Panc1 (cell line): ENCODE data around the gene APBB3. TPM values are rescaled to one million over a fixed set of nuclear protein-coding genes. Genes with fewer than 3 reads are reported as not detected.

Source experiments
- ATAC-seq: fragments of 200-7000 bp; cut with Tn5 transposase; 2 replicates; pipeline ENCODE4 v1.9.1; 2020; ENCODE audit warnings: mild to moderate bottlenecking, moderate library complexity
- BruUV-seq: library from RNA; stranded (reverse); fragments of 400-500 nt; replicated peaks from 2 replicates; lab custom pipeline; 2021; lab: Mats Ljungman, UMichigan
- CTCF ChIA-PET: fragments of 300-600 bp; sonication (Branson Sonifier 250); formaldehyde crosslinking; loops from one replicate; lab custom pipeline; 2022; ENCODE audit warnings: antibody characterized with exemption; lab: Charles Lee
- POLR2A ChIA-PET: fragments of 300-600 bp; sonication (Branson Sonifier 250); formaldehyde crosslinking; loops from one replicate; lab custom pipeline; 2022; ENCODE audit warnings: antibody characterized with exemption; lab: Charles Lee
- DNase-seq: peaks from one replicate; pipeline ENCODE4 v3.0.0-alpha.2; 2010; ENCODE audit warnings: low read depth, low spot score
- H3K27ac ChIP-seq: 2 replicates; pipeline ENCODE4 v1.5.1; 2011; ENCODE audit warnings: mild to moderate bottlenecking, low read length, inconsistent platforms
- H3K27me3 ChIP-seq: fragments of 200-500 bp; sonication (Bioruptor generic); 2 replicates; pipeline ENCODE4 v1.6.0; 2014; ENCODE audit warnings: low read length, inconsistent platforms; ENCODE audit not compliant: control insufficient read depth, insufficient read depth
- H3K36me3 ChIP-seq: fragments of 200-500 bp; sonication (Bioruptor generic); 2 replicates; pipeline ENCODE4 v1.5.1; 2014; ENCODE audit warnings: inconsistent platforms, mild to moderate bottlenecking, low read length, moderate library complexity; ENCODE audit not compliant: control insufficient read depth, insufficient read depth
- H3K4me1 ChIP-seq: 2 replicates; pipeline ENCODE4 v1.5.1; 2011; ENCODE audit warnings: inconsistent platforms, mild to moderate bottlenecking, low read length, moderate library complexity; ENCODE audit not compliant: control insufficient read depth, insufficient read depth
- H3K4me3 ChIP-seq, 2 experiments: 2 replicates each; pipeline ENCODE4 v1.5.1; 2011 to 2012; ENCODE audit warnings: low read depth in 2 of 2, low read length in 2 of 2, mild to moderate bottlenecking in 2 of 2, inconsistent platforms in 1 of 2, moderate library complexity in 1 of 2
- H3K9me3 ChIP-seq: fragments of 200-500 bp; sonication (Bioruptor generic); 2 replicates; pipeline ENCODE4 v1.5.1; 2014; ENCODE audit warnings: low read depth, mild to moderate bottlenecking, inconsistent platforms, low read length, moderate library complexity; ENCODE audit not compliant: control insufficient read depth, insufficient read depth
- POLR2AphosphoS5 ChIP-seq: IDR thresholded peaks from 2 replicates; pipeline ENCODE4 v1.6.1; 2012; ENCODE audit warnings: mild to moderate bottlenecking, low read depth, low read length, moderate library complexity
- SIN3A ChIP-seq: IDR thresholded peaks from 2 replicates; pipeline ENCODE4 v1.6.1; 2012; ENCODE audit warnings: low read depth, mild to moderate bottlenecking, low read length, moderate library complexity, borderline replicate concordance; ENCODE audit not compliant: insufficient read depth
- TCF7L2 ChIP-seq: IDR thresholded peaks from 2 replicates; pipeline ENCODE4 v1.6.1; 2011; ENCODE audit warnings: mild to moderate bottlenecking, low read depth, low read length, inconsistent platforms
- in situ Hi-C: cut with HindIII; loops from 2 replicates; pipeline ENCODE4 v1.10.0; 2016; ENCODE audit warnings: low sequenced_read_pairs, low pct_unique_long_range_greater_than_20kb
- intact Hi-C: fragments of 100-400 bp; cut with micrococcal nuclease; formaldehyde crosslinking; loops from one replicate; pipeline ENCODE4 v1.10.0; 2022; ENCODE audit not compliant: unreplicated experiment
- total RNA-seq: library from RNA; stranded (reverse); gene quantifications from one replicate; pipeline ENCODE4 v1.2.1, GENCODE V29; 2021; ENCODE audit not compliant: unreplicated experiment
- TF ChIP-seq, protein P1 (sequence below): fragments of 450-650 bp; IDR thresholded peaks from 2 replicates; pipeline ENCODE4 v1.5.1; 2017; ENCODE audit warnings: mild to moderate bottlenecking
- TF ChIP-seq, protein P2 (sequence below), 2 experiments: IDR thresholded peaks; 2 replicates each; pipeline ENCODE4 v1.6.1; 2011 to 2012; ENCODE audit warnings: low read depth in 2 of 2, control low read depth in 1 of 2, low read length in 1 of 2, mild to moderate bottlenecking in 1 of 2, moderate library complexity in 1 of 2; ENCODE audit not compliant: insufficient read depth in 1 of 2

The APBB3 gene
- total RNA-seq, 1 experiment from 2014 or later: 28.6 TPM

DNA sequence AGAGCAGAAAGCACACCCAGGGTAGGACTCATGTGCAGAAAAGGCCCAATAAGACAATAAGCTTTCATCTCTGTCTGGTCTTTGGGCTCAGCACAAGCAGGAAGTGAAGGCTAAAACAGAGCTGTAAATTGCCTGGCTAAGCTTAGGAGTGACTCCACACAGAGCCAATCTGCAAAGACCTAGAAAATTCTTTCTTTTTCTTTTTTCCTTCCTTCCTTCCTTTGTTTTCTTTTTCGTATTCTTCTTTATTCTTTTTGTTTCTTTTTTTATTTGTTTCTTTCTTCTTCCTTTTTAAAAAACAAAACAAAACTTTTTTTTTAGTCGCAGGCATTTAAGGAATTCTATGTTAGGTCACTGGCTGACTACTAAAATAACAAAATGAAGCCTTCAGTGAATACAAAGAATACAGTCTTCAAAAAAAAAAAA lies 12.4 kb upstream of the APBB3 start:
- DNase-seq: no peak
- no peak overlapping the region for H3K27ac ChIP-seq
- no peak for ATAC-seq
- H3K4me1 ChIP-seq: no peaks in the 10 kb centered on the region
- BruUV-seq: no TSS peak
- ChIA-PET CTCF (no interaction called here), POLR2A (interaction anchor here (1.3 kb wide), 1 partner anchor 71 kb away, joined by 6 read pairs; the partner anchor contains the start of genes IK and NDUFA2)
- H3K9me3 ChIP-seq: no peaks in the 10 kb centered on the region
- no peak overlapping the region for H3K4me3 ChIP-seq
- no peaks in the 10 kb centered on the region for H3K36me3 ChIP-seq
- H3K27me3 ChIP-seq: no peaks in the 10 kb centered on the region
- TF ChIP-seq, protein P1, sequence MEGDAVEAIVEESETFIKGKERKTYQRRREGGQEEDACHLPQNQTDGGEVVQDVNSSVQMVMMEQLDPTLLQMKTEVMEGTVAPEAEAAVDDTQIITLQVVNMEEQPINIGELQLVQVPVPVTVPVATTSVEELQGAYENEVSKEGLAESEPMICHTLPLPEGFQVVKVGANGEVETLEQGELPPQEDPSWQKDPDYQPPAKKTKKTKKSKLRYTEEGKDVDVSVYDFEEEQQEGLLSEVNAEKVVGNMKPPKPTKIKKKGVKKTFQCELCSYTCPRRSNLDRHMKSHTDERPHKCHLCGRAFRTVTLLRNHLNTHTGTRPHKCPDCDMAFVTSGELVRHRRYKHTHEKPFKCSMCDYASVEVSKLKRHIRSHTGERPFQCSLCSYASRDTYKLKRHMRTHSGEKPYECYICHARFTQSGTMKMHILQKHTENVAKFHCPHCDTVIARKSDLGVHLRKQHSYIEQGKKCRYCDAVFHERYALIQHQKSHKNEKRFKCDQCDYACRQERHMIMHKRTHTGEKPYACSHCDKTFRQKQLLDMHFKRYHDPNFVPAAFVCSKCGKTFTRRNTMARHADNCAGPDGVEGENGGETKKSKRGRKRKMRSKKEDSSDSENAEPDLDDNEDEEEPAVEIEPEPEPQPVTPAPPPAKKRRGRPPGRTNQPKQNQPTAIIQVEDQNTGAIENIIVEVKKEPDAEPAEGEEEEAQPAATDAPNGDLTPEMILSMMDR: no peak
- TF ChIP-seq TCF7L2 (no peak), POLR2AphosphoS5 (no peak), SIN3A (no peak)
- TF ChIP-seq, protein P2, sequence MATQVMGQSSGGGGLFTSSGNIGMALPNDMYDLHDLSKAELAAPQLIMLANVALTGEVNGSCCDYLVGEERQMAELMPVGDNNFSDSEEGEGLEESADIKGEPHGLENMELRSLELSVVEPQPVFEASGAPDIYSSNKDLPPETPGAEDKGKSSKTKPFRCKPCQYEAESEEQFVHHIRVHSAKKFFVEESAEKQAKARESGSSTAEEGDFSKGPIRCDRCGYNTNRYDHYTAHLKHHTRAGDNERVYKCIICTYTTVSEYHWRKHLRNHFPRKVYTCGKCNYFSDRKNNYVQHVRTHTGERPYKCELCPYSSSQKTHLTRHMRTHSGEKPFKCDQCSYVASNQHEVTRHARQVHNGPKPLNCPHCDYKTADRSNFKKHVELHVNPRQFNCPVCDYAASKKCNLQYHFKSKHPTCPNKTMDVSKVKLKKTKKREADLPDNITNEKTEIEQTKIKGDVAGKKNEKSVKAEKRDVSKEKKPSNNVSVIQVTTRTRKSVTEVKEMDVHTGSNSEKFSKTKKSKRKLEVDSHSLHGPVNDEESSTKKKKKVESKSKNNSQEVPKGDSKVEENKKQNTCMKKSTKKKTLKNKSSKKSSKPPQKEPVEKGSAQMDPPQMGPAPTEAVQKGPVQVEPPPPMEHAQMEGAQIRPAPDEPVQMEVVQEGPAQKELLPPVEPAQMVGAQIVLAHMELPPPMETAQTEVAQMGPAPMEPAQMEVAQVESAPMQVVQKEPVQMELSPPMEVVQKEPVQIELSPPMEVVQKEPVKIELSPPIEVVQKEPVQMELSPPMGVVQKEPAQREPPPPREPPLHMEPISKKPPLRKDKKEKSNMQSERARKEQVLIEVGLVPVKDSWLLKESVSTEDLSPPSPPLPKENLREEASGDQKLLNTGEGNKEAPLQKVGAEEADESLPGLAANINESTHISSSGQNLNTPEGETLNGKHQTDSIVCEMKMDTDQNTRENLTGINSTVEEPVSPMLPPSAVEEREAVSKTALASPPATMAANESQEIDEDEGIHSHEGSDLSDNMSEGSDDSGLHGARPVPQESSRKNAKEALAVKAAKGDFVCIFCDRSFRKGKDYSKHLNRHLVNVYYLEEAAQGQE (IDR thresholded peaks at IDR 0.05; ENCODE audit: insufficient read depth in 1 of 2, low read depth in 2 of 2, low read length in 1 of 2): no peak
- in situ Hi-C loops (no loop called here), intact Hi-C loops (loop anchor here (5.0 to 10.0 kb wide), 2 partner anchors 61 to 138 kb away; partner anchors contain the start of gene TMCO6)

GRCh38 chr5:140575309-140575708 lies 10.9 kb upstream of the APBB3 start:
- in situ Hi-C loops (no loop called here), intact Hi-C loops (loop anchor here (5.0 to 10.0 kb wide), 2 partner anchors 62 to 139 kb away; partner anchors contain the start of gene TMCO6)
- BruUV-seq: no TSS peak
- no peaks in the 10 kb centered on the region for H3K9me3 ChIP-seq
- no peaks in the 10 kb centered on the region for H3K4me1 ChIP-seq
- H3K36me3 ChIP-seq: no peaks in the 10 kb centered on the region
- H3K27ac ChIP-seq: no peak overlapping the region
- DNase-seq (no peak), ATAC-seq (peak; percentile 79)
- CTCF ChIA-PET: no interaction called here
- TF ChIP-seq, protein P1: peak; percentile 68
- TF ChIP-seq POLR2AphosphoS5: no peak
- no peaks in the 10 kb centered on the region for H3K27me3 ChIP-seq
- POLR2A ChIA-PET: no interaction called here
- H3K4me3 ChIP-seq: no peak overlapping the region
